ENCODE data around the gene PXYLP1. TPM values are rescaled to one million over a fixed set of nuclear protein-coding genes. Genes with fewer than 3 reads are reported as not detected.

The PXYLP1 gene
- total RNA-seq, 1 donor: 6.5 TPM

DNA sequence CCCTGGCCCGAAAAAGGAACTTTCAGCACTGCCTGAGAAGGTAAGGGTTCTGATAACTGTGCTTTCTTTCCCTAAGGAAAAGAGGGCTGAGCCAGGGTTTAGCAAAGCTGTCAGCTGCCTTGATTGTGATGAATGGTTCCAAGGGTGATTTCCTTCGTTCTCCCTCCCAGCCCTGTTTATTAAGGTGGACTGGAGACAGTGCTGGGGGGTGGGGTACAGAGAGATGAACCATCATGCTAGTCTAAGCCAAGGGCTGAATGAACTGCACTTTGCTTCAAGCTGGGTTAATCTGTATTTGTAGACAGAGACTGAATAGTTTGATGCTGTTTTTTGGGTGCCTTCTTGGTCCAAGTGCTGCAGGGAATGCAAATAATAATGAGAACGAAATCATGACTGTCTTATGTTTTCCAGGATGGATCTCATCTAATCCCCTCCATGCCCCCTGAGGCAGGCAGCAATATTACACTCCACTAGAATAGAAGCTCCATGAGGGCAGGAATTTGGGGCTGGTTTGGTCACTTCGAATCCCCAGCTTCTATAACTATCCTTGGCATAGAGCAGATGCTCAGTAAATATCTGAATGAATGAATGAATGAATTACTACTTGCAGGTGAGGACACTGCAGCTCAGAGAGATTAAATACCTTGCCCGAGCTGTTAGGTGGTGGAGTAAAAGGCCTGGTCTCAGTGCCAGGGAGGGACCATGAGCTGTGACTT is 10.9 kb downstream of the PXYLP1 start:
- no peak for DNase-seq (ENCODE audit: insufficient read length, low spot score, missing footprints)
- Histone ChIP-seq H2AFZ (ENCODE audit: low read length) (no peak overlapping the region), H3K4me1 (ENCODE audit: insufficient read depth, low read length) (peaks cover 29% of the 10 kb centered on the region)

DNA sequence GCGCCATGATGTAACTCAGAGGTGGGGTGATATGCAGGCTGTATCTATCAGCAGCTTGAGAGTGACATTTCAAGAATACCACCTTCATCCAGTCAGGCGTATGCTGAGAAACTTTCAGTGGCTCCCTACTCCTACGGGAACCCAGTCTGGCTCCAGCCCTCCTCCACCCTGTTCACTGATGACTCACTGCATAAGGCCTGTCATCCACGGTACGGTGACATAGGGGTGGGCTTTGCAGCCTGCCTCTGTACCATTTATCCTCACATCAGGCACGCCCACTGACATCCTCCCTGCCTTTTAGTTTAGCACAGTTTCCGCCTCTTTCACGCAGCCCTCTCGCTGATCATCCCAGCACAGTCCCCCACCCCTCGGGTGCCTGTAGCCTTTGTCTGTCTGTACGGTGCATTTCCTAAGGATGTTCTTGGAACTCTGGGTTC is 11.7 kb downstream of the PXYLP1 start:
- no peak for DNase-seq (ENCODE audit: insufficient read length, low spot score, missing footprints)
- no peaks in the 10 kb centered on the region for H3K79me2 ChIP-seq (ENCODE audit: insufficient read depth, low read length)
- no peak overlapping the region for H3K4me2 ChIP-seq (ENCODE audit: insufficient read depth, low read length)
- H3K27ac ChIP-seq (ENCODE audit: low read depth, low read length): no peak overlapping the region
- no peaks in the 10 kb centered on the region for H4K20me1 ChIP-seq (ENCODE audit: insufficient read depth, low read length)
- no peaks in the 10 kb centered on the region for H3K27me3 ChIP-seq (ENCODE audit: insufficient read depth, low read length)
- H2AFZ ChIP-seq (ENCODE audit: low read length): peak overlapping the region; percentile 20
- H3K4me1 ChIP-seq (ENCODE audit: insufficient read depth, low read length): peaks cover 29% of the 10 kb centered on the region
- H3K4me3 ChIP-seq (ENCODE audit: insufficient read depth, low read length): no peak overlapping the region
- TF ChIP-seq CTCF (IDR thresholded peaks at IDR 0.05; ENCODE audit: extremely low read depth, low read depth, low read length): no peak
- no peaks in the 10 kb centered on the region for H3K36me3 ChIP-seq (ENCODE audit: insufficient read depth, low read length)
- H3K9me3 ChIP-seq (ENCODE audit: low read depth, low read length): no peaks in the 10 kb centered on the region

More for the DNA sequence above, 10.9 kb downstream of the PXYLP1 start:
- no peaks in the 10 kb centered on the region for H3K79me2 ChIP-seq (ENCODE audit: insufficient read depth, low read length)
- H3K4me2 ChIP-seq (ENCODE audit: insufficient read depth, low read length): no peak overlapping the region
- H3K9me3 ChIP-seq (ENCODE audit: low read depth, low read length): no peaks in the 10 kb centered on the region
- no peaks in the 10 kb centered on the region for H3K36me3 ChIP-seq (ENCODE audit: insufficient read depth, low read length)
- H4K20me1 ChIP-seq (ENCODE audit: insufficient read depth, low read length): no peaks in the 10 kb centered on the region
- no peaks in the 10 kb centered on the region for H3K27me3 ChIP-seq (ENCODE audit: insufficient read depth, low read length)
- no peak overlapping the region for H3K27ac ChIP-seq (ENCODE audit: low read depth, low read length)
- no peak for TF ChIP-seq CTCF (IDR thresholded peaks at IDR 0.05; ENCODE audit: extremely low read depth, low read depth, low read length)
- H3K4me3 ChIP-seq (ENCODE audit: insufficient read depth, low read length): no peak overlapping the region

DNA sequence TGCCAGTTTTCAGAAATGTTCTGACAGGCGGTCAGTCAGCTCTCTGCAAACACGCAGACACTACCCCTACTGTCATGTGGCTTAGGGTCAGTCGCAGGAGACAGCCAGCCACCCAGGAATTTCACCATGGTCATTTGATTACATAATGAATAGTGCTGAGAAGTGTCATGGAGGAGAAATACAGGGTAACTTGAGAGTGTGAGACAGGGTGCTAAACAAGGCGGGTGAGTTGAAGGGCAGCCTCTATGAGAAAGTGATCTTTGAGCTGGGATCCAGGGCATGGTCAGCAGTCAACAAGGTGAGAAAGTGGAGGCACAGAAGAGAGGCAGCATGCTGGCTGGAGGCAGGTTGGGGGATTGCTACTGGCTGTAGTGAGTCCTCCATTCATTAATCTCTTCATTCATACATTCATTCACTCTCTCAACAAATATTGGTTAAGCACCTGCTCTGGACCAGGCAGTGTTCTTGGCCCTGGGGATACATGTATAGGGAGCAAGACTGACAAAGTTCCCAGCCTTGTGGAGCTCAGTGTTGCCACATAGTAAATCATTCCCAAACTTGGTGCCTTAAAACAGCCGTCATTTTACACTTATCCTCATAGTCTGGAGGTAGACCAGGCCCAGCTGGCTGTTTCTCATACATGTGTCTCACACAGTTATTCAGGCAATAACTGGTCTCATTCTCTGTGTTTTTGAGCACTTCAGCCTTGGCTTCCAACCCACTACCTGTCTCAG is 14.8 kb downstream of the PXYLP1 start:
- Histone ChIP-seq H3K79me2 (ENCODE audit: insufficient read depth, low read length) (no peaks in the 10 kb centered on the region), H3K27me3 (ENCODE audit: insufficient read depth, low read length) (no peaks in the 10 kb centered on the region), H3K27ac (ENCODE audit: low read depth, low read length) (no peak overlapping the region), H3K9me3 (ENCODE audit: low read depth, low read length) (no peaks in the 10 kb centered on the region), H2AFZ (ENCODE audit: low read length) (no peak overlapping the region), H4K20me1 (ENCODE audit: insufficient read depth, low read length) (no peaks in the 10 kb centered on the region), H3K4me3 (ENCODE audit: insufficient read depth, low read length) (no peak overlapping the region), H3K36me3 (ENCODE audit: insufficient read depth, low read length) (no peaks in the 10 kb centered on the region), H3K4me1 (ENCODE audit: insufficient read depth, low read length) (peaks cover 14% of the 10 kb centered on the region), H3K4me2 (ENCODE audit: insufficient read depth, low read length) (no peak overlapping the region)
- no peak for TF ChIP-seq CTCF (IDR thresholded peaks at IDR 0.05; ENCODE audit: extremely low read depth, low read depth, low read length)
- DNase-seq (ENCODE audit: insufficient read length, low spot score, missing footprints): no peak

- no peaks in the 10 kb centered on the region for H3K27me3 ChIP-seq (ENCODE audit: insufficient read depth, low read length)
- H3K9me3 ChIP-seq (ENCODE audit: low read depth, low read length): no peaks in the 10 kb centered on the region
Measured at GRCh38 chr3:141246958-141247301, 15.3 kb downstream of the PXYLP1 start.

More at GRCh38 chr3:141246958-141247301, 15.3 kb downstream of the PXYLP1 start:
- H3K4me3 ChIP-seq (ENCODE audit: insufficient read depth, low read length): no peak overlapping the region
- H3K36me3 ChIP-seq (ENCODE audit: insufficient read depth, low read length): no peaks in the 10 kb centered on the region
- no peak overlapping the region for H3K4me2 ChIP-seq (ENCODE audit: insufficient read depth, low read length)
- no peaks in the 10 kb centered on the region for H4K20me1 ChIP-seq (ENCODE audit: insufficient read depth, low read length)
- DNase-seq (ENCODE audit: insufficient read length, low spot score, missing footprints): no peak
- no peak overlapping the region for H2AFZ ChIP-seq (ENCODE audit: low read length)
- TF ChIP-seq CTCF (IDR thresholded peaks at IDR 0.05; ENCODE audit: extremely low read depth, low read depth, low read length): no peak
- peaks cover 9% of the 10 kb centered on the region for H3K4me1 ChIP-seq (ENCODE audit: insufficient read depth, low read length)
- H3K79me2 ChIP-seq (ENCODE audit: insufficient read depth, low read length): no peaks in the 10 kb centered on the region
- H3K27ac ChIP-seq (ENCODE audit: low read depth, low read length): no peak overlapping the region

Measured in osteoblast (primary cell).